CD4-positive, alpha-beta T cell treated with Interleukin-12 subunit alpha and Interleukin-12 subunit beta, for 1 hour (primary cell): ENCODE results near the gene RPL22.

Experiments used
- DNase-seq: peaks from one replicate; pipeline ENCODE4 v3.0.0-alpha.2; 2020

The RPL22 gene

DNA sequence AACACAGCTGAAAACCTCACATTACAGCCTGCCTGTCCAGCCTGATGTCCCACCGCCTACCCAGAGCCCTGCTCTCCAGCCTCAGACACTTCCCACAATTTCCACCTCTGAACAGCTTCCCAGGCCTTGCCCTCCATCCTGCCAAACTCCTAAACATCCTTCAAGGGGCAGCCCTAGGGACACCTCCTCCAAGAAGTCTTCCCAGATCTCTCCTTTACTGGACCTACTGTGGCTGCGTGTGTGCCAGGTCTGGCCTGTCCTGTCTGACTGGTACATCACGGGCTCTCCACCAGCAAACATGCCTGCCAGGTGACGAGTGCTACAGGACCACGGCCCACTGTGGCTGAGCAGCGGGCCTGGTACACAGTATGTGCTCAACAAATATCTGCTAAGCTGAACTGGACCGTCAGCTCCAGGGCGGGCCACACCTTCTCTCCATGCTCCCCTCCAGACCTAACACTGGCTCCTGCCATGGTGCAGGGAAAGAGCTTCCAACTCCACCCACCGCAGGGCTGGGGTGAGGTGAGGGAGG, 48.0 kb downstream of the RPL22 start:
- DNase-seq: no peak

DNA sequence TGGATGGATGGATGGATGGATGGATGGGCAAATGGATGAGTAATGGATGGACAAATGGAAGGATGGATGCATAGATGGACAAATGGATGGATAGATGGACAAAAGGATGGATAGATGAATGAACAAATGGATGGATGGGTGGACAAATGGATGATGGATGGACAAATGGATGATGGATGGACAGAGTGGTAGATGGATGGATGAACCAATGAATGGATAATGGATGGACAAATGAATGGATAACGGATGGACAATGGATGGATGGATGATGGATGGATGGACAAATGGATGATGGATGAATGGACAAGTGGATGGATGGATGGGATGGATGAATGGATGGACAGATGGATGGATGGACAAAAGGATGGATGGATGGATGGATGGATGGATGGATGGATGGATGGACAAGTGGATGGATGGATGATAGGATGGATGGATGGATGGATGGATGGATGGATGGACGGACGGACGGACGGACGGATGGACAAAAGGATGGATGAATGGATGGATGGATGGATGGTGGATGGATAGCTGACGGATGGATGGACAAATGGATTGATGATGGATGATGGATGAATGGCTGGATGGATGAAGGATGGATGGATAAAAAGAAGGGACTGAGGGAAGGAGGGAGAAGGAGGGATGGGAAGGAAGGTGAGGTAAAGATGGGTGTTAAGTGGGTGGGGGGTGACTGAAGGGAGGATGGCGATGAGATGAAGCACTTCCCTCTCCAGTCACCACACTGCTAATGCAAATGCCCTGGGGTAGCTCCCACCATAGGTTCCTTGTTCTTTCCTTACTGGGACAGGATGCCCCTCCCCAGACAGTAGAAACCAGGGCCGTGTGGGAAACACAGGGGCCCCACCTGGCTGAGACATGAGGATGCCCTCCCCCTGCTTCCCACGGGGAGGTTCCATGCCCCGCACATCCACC, 49.1 kb downstream of the RPL22 start:
- no peak for DNase-seq

DNA sequence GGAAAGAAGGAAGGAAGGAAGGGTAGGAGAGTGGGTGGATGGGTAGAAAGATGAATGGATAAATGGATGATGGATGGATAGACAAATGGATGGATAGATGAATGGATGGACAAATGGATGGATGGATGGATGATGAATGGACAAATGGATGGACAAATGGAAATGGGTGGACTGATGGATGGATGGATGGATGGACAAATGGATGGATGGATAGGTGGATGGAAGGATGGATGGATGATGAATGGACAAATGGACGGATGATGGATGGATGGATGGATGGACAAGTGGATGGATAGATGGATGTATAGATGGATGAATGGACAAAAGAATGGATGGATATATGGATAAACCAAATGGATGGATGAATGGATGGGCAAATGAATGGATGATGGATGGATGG, 49.8 kb downstream of the RPL22 start:
- no peak for DNase-seq

DNA sequence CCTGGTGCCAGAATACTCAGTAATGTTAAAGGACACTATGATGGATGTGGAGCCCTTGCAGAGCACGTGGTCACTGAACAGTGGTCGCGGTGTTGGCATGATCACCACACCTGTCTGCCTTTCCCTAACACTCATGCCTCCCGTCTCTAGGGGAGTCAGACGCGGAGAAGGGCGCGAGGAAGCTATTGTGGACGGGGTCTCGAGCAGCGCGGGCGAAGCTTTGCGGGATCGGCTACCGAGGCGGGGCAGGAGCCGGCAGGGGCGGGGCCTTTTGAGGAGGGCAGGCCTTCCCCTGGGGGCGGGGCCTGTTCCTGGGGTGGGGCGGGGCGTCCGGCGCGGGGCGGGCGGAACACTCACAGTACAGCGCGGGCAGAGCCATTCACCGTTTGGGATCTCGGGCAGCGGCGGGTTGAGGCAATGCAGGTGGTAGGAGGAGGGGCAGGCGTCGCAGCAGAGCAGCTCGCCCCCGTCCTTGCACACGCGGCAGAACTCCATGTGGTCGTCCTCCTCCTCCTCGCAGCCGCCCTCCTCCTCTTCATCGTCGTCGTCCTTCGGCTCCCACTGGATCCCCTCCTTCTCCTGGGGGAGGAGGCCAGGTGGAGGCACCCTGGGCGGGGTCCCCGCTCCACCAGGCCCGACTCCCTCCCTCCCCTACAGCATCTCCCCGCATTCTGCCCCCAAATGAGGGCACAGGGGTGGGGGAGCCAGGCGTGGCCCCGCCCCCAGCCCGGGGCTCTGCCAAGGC, 50.7 kb downstream of the RPL22 start:
- peak; percentile 70 for DNase-seq

DNA sequence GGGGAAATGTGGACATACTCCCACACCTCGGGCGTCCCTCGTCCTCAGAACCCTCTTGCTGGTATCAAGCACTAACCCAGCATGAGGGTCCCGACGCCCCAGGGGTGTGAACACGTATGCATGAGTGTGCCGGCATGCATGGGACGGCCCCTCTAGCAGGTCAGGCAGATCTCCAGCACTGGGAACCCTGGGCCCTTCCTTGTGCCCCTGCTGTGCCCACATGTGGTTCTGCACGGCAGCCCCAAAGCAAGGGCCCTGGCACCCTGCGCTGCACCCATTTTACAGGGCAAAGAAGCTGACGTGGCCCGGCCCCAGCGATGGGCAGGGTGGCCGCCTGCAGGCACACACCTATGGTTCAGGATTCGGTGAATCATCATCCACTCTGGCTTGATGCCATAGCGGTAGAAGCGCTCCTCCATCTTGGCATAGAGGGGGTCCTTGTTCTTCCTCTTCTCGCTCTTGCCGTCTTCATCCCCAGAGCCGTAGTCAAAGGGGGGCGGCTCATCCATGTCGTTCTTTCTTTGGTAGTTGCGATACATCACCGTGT, 53.5 kb downstream of the RPL22 start:
- DNase-seq: no peak

DNA sequence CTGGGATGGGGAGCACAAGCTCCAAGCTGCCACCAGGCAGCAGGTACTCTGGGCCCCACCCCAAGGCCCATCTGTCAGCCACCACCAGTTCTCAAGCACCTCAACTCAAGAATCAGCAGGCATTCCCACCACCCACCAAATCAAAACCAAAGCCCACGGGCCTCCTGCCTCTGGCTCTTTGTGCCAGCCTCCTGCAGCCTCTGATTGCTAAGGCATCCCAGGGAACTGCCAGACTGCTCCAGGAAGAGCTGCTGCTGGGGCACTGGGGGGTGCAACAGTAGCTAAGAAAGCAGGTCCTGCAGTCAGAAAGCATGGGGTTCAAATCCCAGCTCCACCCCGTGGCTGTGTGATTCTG, 54.0 kb downstream of the RPL22 start:
- DNase-seq: no peak

DNA sequence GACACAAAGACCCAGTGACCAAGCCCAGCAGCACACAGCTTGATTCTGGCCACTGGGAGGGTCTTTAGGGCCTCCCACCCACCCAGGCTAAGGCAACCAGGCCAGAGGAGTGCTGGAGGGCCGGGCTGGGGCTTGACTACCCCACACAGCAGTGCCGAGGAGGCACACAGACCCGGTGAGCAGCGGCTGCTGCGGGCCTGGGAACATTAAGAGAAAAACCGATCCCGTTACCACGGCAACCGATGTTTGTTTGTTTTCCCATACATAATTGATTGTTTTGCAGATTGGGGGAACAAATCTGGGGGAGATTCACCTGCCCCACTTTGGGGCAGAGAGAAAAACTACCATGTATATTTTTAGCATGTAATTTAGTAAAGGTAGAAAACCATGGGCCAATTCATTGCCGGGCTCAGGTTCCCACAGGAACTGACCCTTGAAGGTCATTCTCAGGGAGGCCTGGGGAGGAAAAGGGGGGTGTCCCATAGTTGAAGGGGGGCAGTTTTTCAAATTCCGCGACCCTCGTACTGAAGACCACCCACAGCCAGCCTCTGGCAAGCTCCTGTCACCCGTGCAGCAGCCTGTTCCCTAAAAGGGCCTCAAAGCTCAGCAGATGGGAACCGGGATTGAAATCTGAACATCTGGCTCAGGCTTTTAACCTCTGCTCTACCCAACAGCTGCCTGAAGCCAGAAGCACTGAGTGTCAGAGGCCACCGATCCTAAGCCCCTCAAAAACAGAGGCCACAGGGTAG, 54.6 kb downstream of the RPL22 start:
- no peak for DNase-seq

DNA sequence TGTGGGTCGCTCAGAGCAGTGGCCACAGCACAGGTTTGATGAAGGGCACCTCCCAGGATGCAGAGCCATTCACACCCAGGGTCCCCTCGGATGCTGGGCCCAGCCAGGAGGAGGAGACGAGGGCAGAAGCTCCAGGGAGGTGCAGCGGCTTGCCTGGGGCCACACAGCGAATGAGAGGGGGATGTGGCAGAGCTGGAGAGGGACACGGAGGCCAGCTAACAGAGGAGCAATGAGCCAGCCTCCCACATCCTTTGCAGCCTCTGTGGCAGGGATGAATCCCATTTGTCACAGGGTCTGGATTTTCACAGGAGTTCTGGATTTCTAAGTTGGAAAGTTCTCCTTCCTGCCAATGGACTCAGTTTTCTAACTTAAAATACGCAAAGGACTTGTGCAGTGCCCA, 55.2 kb downstream of the RPL22 start:
- no peak for DNase-seq

DNA sequence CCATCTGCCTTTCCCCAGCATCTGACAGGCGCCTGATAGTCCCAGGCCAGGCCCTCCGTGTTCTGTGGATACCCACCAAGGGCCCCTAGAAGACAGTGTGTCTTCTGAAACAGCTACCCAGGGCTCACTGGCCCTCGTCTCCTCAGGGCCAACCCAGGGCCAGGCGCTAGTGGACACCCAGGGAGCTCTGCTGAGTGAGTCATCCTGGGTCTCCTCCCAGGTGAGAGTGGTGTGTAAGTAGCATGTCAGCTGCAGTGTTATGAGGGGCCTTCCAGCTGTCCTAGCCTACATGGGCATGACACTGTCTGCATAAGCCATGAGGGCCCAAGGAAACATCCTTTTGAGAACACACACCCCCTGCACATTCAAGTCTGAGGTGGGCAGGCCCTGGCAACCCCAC, 56.0 kb downstream of the RPL22 start:
- no peak for DNase-seq

DNA sequence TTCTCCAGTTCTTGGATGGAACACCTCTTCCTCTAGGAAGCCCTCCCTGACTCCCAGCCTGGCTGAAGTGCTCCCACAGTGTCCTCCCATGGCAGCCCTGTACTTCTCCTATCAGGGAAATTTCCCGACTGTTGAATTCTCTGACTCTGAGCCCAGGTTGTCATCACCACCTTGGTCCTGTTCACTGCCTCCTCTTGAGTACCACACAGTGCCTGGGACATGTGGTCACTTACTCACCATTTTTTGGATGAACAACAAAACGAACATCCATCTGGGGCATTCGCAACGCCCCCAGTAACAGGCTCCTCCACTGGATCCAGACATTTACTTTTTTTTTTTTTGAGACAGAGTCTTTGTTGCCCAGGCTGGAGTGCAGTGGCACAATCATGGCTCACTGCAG, 56.7 kb downstream of the RPL22 start:
- DNase-seq: no peak

DNA sequence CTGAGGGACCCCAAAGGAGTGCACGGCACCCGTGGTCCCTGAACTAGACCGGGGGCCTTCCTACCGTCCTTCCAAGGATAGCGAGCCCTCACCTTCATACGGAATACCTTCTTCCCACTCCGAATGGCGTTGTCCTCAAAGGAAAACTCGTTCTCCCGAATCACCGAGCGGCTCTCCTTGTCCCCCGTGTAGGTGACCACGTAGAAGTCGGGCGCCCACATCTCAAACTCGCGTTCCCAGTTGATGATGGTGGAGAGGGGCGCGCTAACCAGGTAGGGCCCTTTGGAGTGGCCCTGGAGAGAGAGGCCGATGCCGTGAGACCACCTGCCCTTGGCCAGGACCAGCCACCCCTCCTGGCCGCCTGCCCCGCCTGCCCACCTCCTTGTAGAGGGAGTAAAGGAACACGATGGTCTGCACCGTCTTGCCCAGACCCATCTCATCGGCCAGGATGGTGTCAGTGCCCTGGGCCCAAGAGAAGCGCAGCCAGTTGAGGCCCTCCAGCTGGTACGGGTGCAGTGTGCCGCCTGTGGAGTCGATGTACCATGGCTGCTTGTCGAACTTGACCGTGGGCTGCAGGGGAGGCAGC, 57.3 kb downstream of the RPL22 start:
- DNase-seq: no peak

DNA sequence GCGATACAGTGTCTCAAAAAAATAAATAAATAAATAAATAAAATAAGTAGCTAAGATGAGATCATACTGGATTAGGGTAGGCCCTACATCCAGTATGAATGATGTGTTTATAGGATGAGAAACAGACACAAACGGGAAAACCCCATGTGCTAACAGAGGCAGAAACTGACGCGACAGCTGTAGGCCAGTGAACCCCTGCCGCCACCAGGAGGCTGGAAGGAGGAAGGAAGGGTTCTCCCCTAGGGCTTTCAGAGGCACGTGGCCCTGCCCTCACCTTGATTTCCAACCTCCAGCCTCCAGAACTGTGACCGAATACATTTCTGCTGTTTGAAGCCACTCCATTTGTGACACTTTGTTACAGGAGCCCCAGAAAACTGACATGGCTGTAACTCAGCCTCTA, 57.8 kb downstream of the RPL22 start:
- DNase-seq: no peak

DNA sequence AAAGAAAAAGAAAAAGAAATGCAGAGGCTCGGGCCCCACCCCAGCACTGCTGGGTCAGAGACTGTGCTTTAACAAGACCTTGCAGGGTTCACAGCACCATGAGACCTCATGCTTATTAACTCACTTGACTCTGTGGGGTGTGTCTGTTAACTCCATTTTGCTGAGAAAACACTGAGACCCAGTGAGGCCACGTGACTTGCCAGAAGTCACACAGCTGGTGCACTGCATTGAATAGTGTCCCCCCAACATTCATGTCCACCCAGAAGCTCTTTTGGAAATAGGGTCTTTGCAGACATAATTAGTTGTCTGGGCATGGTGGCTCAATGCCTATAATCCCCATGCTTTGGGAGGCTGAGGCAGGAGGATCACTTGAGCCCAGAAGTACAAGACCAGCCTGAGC, 59.0 kb downstream of the RPL22 start:
- DNase-seq: no peak

DNA sequence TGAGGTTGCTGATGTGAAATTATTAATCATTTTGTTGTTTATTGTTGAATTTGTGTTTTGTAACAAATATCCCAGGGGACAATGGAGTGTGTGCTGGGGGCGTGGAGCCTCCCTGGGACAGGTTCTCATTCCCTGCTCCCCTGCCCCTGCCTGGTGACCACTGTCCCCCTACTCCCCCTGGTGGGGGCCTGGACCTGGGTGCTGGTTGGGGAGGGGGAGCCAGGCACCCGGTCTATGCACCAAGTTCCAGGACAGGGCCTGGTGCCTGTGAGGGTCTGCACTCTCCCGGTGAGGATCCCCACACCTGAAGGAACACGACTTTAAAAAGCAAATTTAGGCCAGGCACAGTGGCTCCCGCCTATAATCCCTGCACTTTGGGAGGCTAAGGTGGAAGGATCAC, 61.6 kb downstream of the RPL22 start:
- DNase-seq: no peak

DNA sequence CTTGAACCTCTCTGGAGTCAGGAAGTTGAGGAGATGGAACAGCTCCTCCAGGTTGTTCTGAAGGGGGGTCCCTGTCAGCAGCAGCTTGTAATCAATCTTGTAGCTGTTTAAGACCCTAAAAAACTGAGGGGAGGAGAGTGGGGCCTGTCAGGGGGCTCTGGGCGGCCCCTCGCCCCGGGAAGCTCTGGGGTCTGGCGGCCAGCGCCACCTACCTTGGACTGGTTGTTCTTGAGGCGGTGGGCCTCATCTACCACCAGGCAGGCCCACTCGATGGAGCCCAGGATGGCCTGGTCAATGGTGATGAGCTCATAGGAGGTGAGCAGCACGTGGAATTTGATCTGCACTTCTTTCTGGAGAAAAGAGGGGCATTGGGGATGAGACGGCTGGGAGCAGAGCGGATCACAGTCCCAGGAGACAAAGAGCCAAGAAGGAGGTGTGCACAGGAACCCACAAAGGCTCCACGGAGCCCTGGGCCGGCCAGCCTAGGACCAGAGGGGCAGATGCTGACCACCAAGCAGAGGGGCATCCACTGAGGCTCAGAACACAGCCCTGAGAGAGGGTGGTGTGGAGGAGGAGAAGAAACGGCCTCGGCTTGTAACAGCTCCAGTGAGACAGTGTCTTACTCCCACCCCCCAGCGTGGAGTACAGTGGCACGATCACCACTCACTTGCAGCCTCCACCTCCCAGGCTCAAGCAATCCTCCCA, 62.7 kb downstream of the RPL22 start:
- no peak for DNase-seq
